Natural killer cell (primary cell): ENCODE measurements around the gene FAM83C. TPM values are rescaled to one million over a fixed set of nuclear protein-coding genes. Genes with fewer than 3 reads are reported as not detected.

ENCODE experiments used
- ATAC-seq, 3 donors: fragments of 150-1000 bp in 2 of 3; fragments of 200-7000 bp in 1 of 3; cut with Tn5 transposase; 1 replicate in 1 of 3; 2 replicates in 2 of 3; pipeline ENCODE4 v1.10.0; 2021; ENCODE audit warnings: mild to moderate bottlenecking in 2 of 3, moderate library complexity in 2 of 3
- DNase-seq, 2 donors: peaks; one replicate each; pipeline versions ENCODE4 v3.0.0 to v3.0.0-alpha.2; 2013 to 2021; ENCODE audit warnings: mixed read lengths in 1 of 2
- H3K27ac ChIP-seq: one replicate; pipeline ENCODE4 v1.5.1; 2013; ENCODE audit warnings: mild to moderate bottlenecking, low read length
- H3K27me3 ChIP-seq: one replicate; pipeline ENCODE4 v1.6.1; 2013; ENCODE audit warnings: low read length; ENCODE audit not compliant: control insufficient read depth, insufficient read depth
- H3K36me3 ChIP-seq: one replicate; pipeline ENCODE4 v1.6.1; 2013; ENCODE audit warnings: low read length; ENCODE audit not compliant: control insufficient read depth, insufficient read depth
- H3K4me1 ChIP-seq: one replicate; pipeline ENCODE4 v1.6.1; 2013; ENCODE audit warnings: low read length; ENCODE audit not compliant: control insufficient read depth, insufficient read depth
- H3K4me3 ChIP-seq: one replicate; pipeline ENCODE4 v1.5.1; 2013; ENCODE audit warnings: low read length
- H3K9me3 ChIP-seq: one replicate; pipeline ENCODE4 v1.6.1; 2013; ENCODE audit warnings: low read length; ENCODE audit not compliant: control insufficient read depth, insufficient read depth
- H3K27ac Mint-ChIP-seq, 2 donors: one replicate each; pipeline ENCODE4 v1.8.0; 2022; ENCODE audit warnings: mild to moderate bottlenecking in 2 of 2, mixed read lengths in 2 of 2, moderate library complexity in 1 of 2
- H3K27me3 Mint-ChIP-seq, 2 donors: one replicate each; pipeline ENCODE4 v1.8.0; 2022; ENCODE audit warnings: low read depth in 2 of 2, mixed read lengths in 2 of 2
- H3K36me3 Mint-ChIP-seq: one replicate; pipeline ENCODE4 v1.8.0; 2022; ENCODE audit warnings: mixed read lengths
- H3K4me1 Mint-ChIP-seq, 2 donors: one replicate each; pipeline ENCODE4 v1.8.0; 2022; ENCODE audit warnings: mixed read lengths in 2 of 2
- H3K4me3 Mint-ChIP-seq: one replicate; pipeline ENCODE4 v1.8.0; 2022; ENCODE audit warnings: mild to moderate bottlenecking, moderate library complexity, mixed read lengths
- H3K9me3 Mint-ChIP-seq, 2 donors: one replicate each; pipeline ENCODE4 v1.8.0; 2022; ENCODE audit warnings: mixed read lengths in 2 of 2
- CTCF ChIP-seq: fragments of 200-600 bp; IDR thresholded peaks from one replicate; pipeline ENCODE4 v1.8.0; 2022; ENCODE audit warnings: antibody characterized with exemption
- WGBS: methylation state at CpG from one replicate; pipeline ENCODE4 v1.1.7; 2013; ENCODE audit warnings: missing lambda C conversion rate; ENCODE audit not compliant: insufficient coverage; 5-methylcytosine and 5-hydroxymethylcytosine counted together
- intact Hi-C: fragments of 100-400 bp; cut with micrococcal nuclease; formaldehyde crosslinking; loops from one replicate; pipeline ENCODE4 v1.14.2; 2022
- total RNA-seq, 4 donors: library from RNA; stranded (reverse); fragments of 120-200 nt in 1 of 4; gene quantifications; one replicate each; pipeline versions ENCODE4 v1.2.3 to v1.2.4, GENCODE V29; 2013 to 2022

FAM83C gene
- total RNA-seq, 3 donors from 2014 or later (not counting 1 experiment from before 2014, with no cell fraction given) = not detected

DNA sequence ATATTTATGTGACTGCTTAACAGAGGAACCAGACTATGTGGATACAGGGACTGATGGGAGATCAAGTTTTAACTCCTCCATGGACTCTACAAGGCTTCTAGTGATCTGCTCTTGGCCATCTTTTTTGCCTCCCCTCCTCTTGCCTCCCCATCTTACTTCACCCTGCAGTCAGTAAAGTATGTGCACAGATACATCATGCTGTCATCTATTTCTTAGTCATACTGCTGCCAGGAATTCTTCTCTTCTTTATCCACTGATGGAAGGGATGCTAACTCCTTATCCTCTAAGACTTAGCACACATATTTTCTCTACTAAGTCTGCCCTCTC lies 27.6 kb upstream of the FAM83C start:
- Mint-ChIP-seq H3K27me3 (no peaks in the 10 kb centered on the region), H3K9me3 (no peaks in the 10 kb centered on the region), H3K27ac (no peak overlapping the region), H3K36me3 (no peaks in the 10 kb centered on the region), H3K4me3 (no peak overlapping the region), H3K4me1 (peaks cover 8 to 22% of the 10 kb centered on the region in 2 donors)
- TF ChIP-seq CTCF = no peak
- no peak overlapping the region for H3K27ac ChIP-seq
- intact Hi-C loops = no loop called here
- H3K36me3 ChIP-seq = no peaks in the 10 kb centered on the region
- no peak for DNase-seq
- no peaks in the 10 kb centered on the region for H3K9me3 ChIP-seq
- ATAC-seq = no peak
- no peak overlapping the region for H3K4me3 ChIP-seq
- H3K4me1 ChIP-seq = peaks cover 9% of the 10 kb centered on the region
- no peaks in the 10 kb centered on the region for H3K27me3 ChIP-seq

DNA sequence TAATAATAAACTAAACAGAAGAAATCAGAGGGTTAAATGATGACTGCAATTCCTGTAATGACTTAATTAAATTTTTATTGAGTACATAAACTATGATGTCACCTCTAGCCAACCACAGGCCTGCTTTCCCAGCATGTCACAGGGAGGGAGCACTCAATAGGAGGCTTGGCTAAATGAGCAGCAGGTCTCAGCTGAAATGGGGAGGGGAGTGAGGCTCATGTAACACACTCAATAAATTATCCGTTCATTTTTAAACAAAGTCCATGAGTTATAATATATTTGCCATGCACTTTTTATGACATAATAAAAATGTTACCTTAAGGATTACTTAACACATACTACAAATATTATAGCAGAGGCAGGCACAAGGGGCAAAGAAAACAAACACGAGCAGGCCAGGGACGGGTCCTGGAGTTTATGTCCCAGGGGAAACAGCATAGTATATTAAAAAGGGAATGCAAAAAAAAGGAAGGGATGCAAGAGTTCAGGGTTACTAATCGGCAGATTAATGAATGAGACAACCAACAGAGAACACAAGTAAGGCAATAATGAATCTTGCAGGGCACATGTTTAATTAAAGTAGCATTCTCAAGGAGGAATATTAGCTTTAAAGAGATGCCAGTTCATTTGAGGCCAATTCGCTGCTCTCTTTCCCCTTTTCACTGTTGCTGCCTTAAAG lies 27.1 kb upstream of the FAM83C start:
- H3K9me3 ChIP-seq = no peaks in the 10 kb centered on the region
- no peak overlapping the region for H3K27ac ChIP-seq
- no peaks in the 10 kb centered on the region for H3K36me3 Mint-ChIP-seq
- no peak overlapping the region for H3K4me3 Mint-ChIP-seq
- ATAC-seq = no peak
- H3K27ac Mint-ChIP-seq = no peak overlapping the region
- H3K27me3 ChIP-seq = no peaks in the 10 kb centered on the region
- H3K9me3 Mint-ChIP-seq = no peaks in the 10 kb centered on the region
- TF ChIP-seq CTCF = no peak
- no peak for DNase-seq
- H3K4me1 ChIP-seq = peaks cover 9% of the 10 kb centered on the region
- no peaks in the 10 kb centered on the region for H3K27me3 Mint-ChIP-seq
- intact Hi-C loops = no loop called here
- H3K4me3 ChIP-seq = no peak overlapping the region
- peaks cover 13 to 27% of the 10 kb centered on the region in 2 donors for H3K4me1 Mint-ChIP-seq
- no peaks in the 10 kb centered on the region for H3K36me3 ChIP-seq
- WGBS = 99% methylated on average over 4 of the region's 5 CpGs

DNA sequence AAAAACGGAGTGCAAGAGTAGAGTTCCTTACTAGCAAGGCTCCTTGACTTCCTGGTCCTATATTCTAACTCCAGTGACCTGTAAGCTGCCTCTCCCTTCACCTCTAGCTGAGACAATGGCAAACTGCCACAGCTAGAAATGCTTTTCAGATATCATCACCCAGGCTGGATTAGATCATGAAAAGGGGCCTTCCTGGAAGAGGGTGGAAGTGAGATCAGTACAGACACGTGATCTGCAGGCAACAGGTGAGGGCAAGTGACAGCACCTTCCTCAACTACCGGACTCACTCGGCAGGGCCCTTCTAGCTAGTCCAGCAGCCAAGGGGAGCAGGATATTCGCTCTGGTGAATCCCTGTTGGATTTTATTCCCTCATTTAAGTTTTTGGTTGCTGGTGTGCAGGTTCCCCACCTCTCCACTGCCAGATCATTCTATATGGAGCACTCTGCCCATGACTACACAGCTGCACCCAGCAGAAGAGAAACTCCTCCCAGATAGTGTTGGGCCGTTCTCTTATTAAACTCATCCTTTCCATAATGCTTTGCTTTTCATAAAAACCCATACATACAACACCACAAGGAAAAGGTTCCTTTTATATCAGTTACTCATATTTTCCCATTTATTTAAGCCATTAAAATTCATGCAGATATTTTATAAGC lies 26.4 kb upstream of the FAM83C start:
- no peak overlapping the region for H3K27ac ChIP-seq
- no peak overlapping the region for H3K4me3 Mint-ChIP-seq
- no peak for ATAC-seq
- H3K9me3 ChIP-seq = no peaks in the 10 kb centered on the region
- peaks cover 14 to 27% of the 10 kb centered on the region in 2 donors for H3K4me1 Mint-ChIP-seq
- no peak overlapping the region for H3K4me3 ChIP-seq
- no peaks in the 10 kb centered on the region for H3K9me3 Mint-ChIP-seq
- no peak overlapping the region for H3K27ac Mint-ChIP-seq
- H3K36me3 Mint-ChIP-seq = no peaks in the 10 kb centered on the region
- WGBS = 94% methylated on average over 6 of the region's 6 CpGs
- H3K27me3 ChIP-seq = no peaks in the 10 kb centered on the region
- no peak for DNase-seq
- no peak for TF ChIP-seq CTCF
- peaks cover 9% of the 10 kb centered on the region for H3K4me1 ChIP-seq
- intact Hi-C loops = no loop called here
- H3K36me3 ChIP-seq = no peaks in the 10 kb centered on the region
- no peaks in the 10 kb centered on the region for H3K27me3 Mint-ChIP-seq
